CD4-positive, alpha-beta T cell treated with Interleukin-10 for 1 hour (primary cell): ENCODE measurements around the gene RHBDF2.
"Not testable (repeated sequence)": the region's sequence is repeated elsewhere in the genome, so short reads cannot be mapped to it uniquely, and the experiment has no call there.

Experiments
- DNase-seq: peaks from one replicate; pipeline ENCODE4 v3.0.0-alpha.2; 2020

The RHBDF2 gene

DNA sequence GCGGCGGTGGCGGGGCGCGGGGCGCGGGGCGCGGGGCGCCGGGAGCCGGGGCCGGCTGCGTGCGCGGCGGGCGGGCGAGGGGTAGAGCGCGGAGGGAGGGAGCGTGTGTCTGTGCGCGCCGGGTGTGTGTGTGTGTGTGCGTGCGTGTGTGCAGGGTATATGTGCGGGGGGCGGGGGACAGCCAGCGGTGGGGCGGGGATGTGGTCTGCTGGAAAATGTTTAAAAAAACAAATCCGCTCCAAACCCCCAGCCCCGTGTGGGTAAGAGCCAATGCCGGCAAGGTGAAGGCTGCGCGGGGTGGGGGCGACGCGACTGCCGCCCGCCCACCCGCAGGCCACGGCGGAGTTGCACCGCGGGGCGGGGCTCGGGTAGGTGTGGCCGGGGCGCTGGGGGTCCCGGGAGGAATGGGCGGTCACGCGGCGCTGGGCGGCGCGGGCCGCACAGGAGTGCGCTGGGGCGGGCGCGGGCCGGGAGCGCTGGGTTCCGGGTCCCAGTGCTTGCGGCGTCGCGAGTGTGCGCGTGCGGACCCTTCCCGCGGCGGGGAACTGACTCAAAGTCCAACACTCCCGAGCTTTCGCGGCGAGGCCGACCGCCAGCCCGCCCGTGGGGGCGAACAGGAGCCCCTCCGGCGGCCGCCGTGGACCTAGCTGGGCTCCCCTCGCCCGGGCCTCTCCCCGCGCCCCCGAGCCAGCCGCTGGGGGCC is 36.5 kb upstream of the RHBDF2 start, which contains the start of gene CYGB:
Gene CYGB, minus strand, starts transcription at position 132 of the 703 bp plus-strand sequence. CDS start 167 bp downstream, outside the sequence.
- no peak for DNase-seq

- no peak for DNase-seq
Observed at GRCh38 chr17:76537288-76537577, 36.0 kb upstream of the RHBDF2 start.

DNA sequence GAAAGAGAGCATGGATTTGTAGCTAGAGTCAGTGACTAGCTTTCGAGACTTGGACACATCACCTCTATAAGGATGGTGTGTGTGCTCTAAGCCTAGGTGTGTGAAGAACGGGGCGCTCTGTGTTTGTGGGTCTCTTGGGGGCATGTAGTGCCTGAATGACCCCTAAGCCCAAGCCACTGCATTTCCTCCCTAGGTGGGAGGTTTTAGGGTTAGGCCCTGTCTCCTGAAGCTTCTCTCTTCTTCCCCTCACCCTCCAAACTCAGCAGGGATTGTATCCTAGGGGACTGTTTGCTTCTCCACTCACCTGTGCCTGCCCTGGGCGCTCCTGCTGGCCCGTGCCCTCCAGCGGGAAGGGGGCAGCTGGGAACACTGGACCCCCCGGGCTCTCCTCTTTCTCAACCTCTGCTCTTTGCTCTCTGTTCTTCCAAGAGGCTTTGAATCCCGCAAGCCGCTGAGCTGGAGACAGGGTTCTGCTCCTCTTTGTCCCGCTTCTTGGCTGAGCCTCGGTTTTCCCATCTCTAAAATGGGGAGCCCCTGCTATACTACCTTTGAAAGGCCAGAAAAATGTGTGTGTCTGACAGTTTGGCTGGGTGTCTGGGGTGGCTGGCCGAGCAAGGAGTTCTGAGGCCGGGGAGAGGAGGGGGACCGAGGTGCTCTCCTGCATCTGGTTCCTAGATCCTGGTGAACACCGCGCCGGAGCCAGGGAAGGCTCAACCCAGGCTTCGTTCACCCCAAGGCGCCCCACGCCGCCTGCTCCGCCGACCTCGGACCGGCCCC is 35.5 kb upstream of the RHBDF2 start:
- no peak for DNase-seq

DNA sequence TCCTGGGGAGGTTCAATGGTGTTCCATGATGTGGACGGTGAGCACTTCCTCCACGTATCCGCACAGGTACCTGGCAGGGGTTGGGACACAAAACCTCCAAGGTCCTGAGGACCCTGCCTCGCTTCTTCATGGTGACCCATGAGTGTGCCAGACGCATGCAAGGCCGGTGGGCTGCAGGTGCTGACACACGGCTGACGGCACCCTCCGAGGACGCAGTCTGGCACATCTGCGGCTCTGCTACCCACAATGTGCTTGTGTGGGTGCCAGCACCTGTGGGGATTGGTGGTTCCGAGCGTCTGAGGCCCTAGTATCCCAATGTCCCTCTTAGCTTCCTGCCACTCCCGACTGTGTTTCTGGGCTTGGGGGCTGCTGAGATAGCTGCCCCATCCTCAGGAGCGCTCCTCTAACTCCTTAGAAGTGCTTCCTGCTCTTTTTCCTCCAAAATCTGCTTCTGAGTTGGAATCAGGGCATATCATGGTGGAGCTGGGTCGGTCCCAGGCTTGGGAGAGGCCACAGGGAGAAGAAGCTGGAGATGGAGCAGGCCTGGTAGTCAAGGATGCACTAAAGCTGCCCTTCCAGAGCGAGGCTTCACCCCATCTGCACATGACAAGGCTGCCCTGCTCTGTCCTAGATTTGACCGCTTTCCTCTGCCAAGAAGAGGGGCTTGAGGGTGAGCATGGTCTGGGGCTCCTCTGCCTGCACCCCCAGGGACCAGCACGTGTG is 34.7 kb upstream of the RHBDF2 start:
- DNase-seq = no peak

- DNase-seq = no peak
Observed at GRCh38 chr17:76534831-76535732, 33.9 kb upstream of the RHBDF2 start.

DNA sequence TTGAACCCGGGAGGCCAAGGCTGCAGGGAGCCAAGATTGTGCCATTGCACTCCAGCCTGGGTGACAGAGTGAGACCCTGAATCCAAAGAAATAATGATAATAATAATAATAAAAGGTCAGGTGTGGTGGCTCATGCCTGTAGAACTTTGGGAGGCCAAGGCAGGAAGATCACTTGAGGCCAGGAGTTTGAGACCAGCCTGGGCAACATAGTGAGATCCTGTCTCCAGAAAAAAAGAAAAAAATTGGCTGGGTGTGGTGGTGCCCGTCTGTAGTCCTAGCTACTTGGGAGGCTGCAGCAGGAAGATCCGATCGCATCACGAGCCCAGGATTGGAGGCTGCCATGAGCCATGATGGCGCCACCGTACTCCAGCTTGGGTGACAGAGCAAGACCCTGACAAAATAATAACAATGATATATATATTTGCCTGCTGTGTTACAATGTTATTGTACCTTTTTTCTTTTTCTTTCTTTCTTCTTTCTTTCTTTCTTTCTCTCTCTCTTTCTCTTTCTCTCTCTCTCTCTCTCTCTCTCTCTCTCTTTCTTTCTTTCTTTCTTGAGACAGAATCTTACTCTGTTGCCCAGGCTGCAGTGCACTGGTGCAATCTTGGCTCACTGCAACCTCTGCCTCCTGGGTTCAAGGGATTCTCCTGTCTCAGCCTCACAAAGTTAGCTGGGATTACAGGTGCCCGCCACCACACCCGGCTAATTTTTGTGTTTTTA is 32.6 kb upstream of the RHBDF2 start:
- DNase-seq = not testable (repeated sequence)

DNA sequence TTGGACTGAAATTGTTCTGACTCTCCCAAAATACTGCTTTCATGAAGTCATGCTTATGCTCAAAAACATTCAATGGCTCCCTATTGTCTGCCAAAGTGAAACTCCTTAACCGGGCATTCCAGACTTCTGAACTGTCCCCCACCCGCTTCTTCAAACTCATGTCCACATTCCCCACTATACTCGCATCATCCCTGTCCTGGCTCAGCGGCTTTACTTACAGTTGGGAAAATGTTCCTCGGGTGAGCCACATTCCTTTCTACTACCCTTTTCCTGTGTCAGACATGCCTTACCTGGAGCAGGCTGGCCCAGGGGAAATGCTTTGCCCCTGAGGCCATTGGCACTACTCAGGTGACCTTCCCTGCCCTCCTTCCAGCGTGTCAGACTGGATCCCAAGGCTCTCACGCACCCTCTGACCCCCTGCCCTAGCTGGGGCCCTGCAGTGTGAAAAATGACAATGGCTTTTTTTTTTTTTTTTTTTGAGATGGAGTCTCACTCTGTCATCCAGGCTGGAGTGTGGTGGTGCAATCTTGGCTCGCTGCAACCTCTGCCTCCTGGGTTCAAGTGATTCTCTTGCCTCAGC is 30.9 kb upstream of the RHBDF2 start:
- no peak for DNase-seq

GRCh38 chr17:76531486-76532038 is 30.3 kb upstream of the RHBDF2 start:
- no peak for DNase-seq

GRCh38 chr17:76530811-76531485 is 29.7 kb upstream of the RHBDF2 start:
- DNase-seq = no peak

- no peak for DNase-seq
Observed at GRCh38 chr17:76530095-76530723, 29.0 kb upstream of the RHBDF2 start.

DNA sequence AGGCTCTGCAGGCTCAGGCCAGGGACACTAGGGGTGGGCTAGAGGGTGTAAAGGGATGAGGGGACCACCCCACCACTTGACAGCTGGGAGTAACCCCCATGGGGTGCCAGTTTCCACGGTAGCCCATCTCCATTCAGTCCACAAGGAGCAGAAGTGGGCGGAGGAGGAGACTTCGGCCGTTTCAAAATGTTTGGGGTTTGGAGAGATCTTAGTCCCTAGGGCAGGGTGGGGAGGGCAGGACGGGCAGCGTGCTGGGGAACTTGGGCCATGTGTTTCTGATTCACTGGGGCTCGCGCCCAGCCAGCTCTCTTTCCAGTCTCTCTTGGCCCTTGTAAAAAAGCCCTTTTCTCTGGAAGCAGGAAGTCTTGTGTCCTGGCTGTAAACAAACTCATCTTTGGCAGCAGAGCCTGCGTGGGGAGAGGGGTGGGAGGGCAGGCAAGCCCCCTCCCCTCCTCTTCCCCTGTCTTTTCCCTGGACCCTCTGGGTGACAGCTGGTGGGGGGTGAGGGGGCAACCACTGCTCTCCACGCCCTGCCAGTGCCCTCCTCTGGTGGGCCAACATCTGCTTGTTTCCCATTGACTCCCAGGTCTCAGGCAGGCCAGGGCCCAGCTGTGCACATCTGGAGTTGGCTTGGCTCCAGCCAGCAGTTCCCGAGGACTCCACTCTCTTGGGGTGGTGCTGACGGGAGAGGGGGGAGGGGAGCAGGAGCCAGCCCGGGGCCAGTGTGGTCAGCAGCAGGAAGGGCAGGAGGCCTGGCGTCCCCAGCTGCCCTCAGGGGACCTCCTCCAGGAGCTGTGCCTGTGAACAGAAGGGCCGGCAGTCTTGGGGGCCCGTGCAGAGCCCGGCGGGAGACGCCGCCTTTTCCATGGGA is 28.2 kb upstream of the RHBDF2 start:
- DNase-seq = no peak

- no peak for DNase-seq
Observed at GRCh38 chr17:76528528-76529223, 27.5 kb upstream of the RHBDF2 start.

DNA sequence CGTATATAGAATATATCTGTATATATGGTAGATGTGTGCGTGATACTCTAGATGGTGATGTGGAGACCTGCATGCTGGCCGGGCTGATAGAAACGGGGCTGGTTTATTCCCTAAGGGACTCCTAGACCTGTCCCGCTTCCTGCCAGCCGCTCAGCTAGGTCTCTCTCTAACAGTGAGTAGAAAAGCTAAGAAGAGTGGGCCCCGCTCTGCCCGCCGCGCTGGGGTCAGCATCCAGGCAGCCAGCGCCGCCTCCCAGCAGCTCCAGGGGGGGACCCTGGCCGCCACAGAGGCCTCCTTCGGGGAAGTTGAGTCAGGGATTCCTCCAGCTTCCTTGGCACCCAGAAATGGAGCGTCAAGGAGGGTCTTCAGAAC is 26.9 kb upstream of the RHBDF2 start:
- DNase-seq = no peak

DNA sequence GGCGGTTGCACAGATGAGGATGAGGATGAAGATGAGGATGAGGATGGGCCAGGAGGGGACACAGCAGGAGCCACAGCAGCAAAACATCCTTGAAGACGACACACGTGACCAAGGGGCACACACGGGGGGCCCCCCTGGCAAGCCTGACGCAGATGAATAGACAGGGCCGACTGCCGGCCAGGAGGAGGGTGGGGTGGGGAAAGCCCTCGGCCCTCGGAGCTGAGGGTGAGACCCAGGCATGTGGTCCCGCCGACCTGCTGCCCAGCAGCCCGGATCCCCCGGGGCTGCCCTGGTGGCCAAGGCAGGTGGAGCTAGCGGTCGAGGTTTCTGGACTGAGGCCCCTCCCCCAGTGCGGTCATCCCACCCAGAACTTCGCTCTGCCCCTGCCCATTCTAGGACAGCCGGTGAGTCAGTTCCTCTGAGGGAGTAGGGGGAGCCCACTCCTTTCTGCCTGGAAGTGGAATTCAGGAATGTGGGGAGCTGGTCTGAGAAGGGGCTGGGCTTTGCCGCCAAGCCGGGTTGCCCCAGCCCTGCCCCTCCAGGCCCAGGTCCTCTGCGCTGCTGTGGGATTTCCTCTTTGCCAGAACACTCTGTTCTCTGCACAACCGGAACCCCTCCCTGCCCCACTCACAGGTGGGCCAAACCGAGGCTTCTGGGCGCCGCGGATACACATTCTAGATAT is 26.3 kb upstream of the RHBDF2 start:
- DNase-seq = peak; percentile 63

DNA sequence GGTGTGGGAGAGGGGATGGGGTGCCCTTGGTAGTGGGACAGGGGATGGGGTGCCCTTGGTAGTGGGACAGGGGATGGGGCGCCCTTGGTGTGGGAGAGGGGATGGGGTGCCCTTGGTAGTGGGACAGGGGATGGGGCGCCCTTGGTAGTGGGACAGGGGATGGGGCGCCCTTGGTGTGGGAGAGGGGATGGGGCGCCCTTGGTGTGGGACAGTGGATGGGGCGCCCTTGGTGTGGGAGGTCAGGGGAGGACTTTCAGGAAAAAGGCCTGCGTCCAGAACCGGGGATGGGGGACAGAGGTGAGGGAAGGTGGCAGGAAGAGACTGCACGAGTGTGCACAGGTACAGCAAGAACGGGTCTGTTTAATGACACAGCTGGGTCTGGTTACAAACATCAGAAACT is 25.8 kb upstream of the RHBDF2 start:
- not testable (repeated sequence) for DNase-seq

- not testable (repeated sequence) for DNase-seq
Observed at GRCh38 chr17:76525513-76525833, 24.2 kb upstream of the RHBDF2 start.

DNA sequence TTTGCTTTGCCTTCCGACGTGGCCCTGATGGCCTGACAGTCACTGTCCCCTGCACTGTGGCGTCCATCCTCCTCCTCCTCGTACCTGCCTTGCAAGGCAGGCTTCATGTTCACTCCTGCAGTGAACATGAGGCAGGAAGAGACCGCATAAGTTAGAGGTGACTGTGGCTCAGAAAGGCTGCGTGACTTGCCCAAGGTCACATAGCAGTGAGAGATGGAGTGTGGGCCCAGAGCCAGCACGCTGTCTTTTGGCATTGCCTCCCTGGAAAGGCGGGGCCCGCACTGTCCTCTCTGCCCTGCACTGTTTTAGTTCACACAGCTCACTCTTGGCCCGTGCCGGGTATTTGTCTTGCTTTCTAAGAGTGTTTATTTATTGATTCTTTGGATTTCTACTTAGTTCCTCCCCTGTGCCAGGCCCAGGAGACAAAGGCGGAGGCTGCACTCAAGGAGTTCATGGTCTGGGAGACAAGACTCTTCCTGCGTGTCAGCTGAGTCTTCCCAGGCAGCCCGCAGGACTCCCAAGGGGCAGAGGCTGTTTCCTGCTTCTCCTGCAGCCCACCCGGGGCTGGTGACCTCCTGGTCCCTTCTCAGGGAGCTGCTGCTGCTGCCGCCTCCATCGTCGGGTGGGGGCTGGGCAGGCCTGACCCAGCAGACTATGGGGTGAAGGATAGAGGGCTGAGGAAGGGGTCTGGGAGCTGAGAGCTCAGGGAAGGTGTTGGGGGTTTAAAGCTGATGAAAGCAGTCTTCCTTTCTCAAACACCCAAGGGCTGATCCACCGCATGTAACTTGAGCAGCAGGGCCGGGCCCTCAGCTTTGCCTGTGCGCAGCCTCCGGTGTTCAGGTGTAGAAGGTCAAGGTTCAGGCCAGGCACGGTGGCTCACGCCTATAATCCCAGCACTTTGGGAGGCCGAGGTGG is 23.6 kb upstream of the RHBDF2 start:
- DNase-seq = no peak
